Tibial artery (tissue), 4 donors: ENCODE data around the gene CNOT3.
"Not testable (repeated sequence)": the region's sequence is repeated elsewhere in the genome, so short reads cannot be mapped to it uniquely, and the experiment has no call there.

Experiments
- DNase-seq, 2 donors: peaks; one replicate each; pipeline ENCODE4 v3.0.0-alpha.2; 2019
- H3K27ac ChIP-seq, 2 donors: fragments of 200-600 bp; sonication (generic) in 1 of 2; 1 replicate in 1 of 2; 2 replicates in 1 of 2; pipeline ENCODE4 v1.5.1; 2018 to 2019; ENCODE audit warnings: mild to moderate bottlenecking in 1 of 2
- H3K27me3 ChIP-seq, 2 donors: fragments of 200-600 bp; sonication (generic) in 1 of 2; one replicate each; pipeline versions ENCODE4 v1.5.1 to v1.6.0; 2016 to 2019
- H3K36me3 ChIP-seq, 3 donors: fragments of 200-600 bp; sonication (generic) in 2 of 3; one replicate each; pipeline ENCODE4 v1.5.1; 2016 to 2019; ENCODE audit warnings: mild to moderate bottlenecking in 2 of 3
- H3K4me1 ChIP-seq, 4 donors: fragments of 200-600 bp; sonication (generic) in 2 of 4; 1 replicate in 3 of 4; 2 replicates in 1 of 4; pipeline ENCODE4 v1.5.1; 2016 to 2019
- H3K4me3 ChIP-seq, 2 donors: fragments of 200-600 bp; sonication (generic) in 1 of 2; 1 replicate in 1 of 2; 2 replicates in 1 of 2; pipeline ENCODE4 v1.5.1; 2018 to 2019; ENCODE audit warnings: mild to moderate bottlenecking in 2 of 2
- H3K9me3 ChIP-seq, 3 donors: fragments of 200-600 bp; sonication (generic) in 1 of 3; one replicate each; pipeline ENCODE4 v1.5.1; 2016 to 2019
- CTCF ChIP-seq, 2 experiments: fragments of 200-600 bp in 1 of 2; fragments of 450-650 bp in 1 of 2; IDR thresholded peaks; one replicate each; pipeline ENCODE4 v1.5.1; 2017 to 2019; ENCODE audit warnings: antibody characterized with exemption in 2 of 2, mild to moderate bottlenecking in 1 of 2, moderate library complexity in 1 of 2
- intact Hi-C: fragments of 100-400 bp; cut with DNase I; formaldehyde crosslinking; loops from one replicate; pipeline ENCODE4 v1.15.0; 2023; ENCODE audit warnings: low total_unique reads

Gene CNOT3

GRCh38 chr19:54162884-54163283, 25.3 kb downstream of the CNOT3 start:
- Histone ChIP-seq H3K4me3 (no peak overlapping the region), H3K27me3 (peaks cover 0 to 33% of the 10 kb centered on the region in 2 donors), H3K4me1 (peaks cover 0 to 43% (median 28%) of the 10 kb centered on the region in 4 donors), H3K9me3 (no peaks in the 10 kb centered on the region), H3K27ac (no peak overlapping the region), H3K36me3 (peaks cover 0 to 5% (median 4%) of the 10 kb centered on the region in 3 donors)
- DNase-seq = no peak
- TF ChIP-seq CTCF (IDR thresholded peaks at IDR 0.05) = no peak
- intact Hi-C loops = no loop called here

GRCh38 chr19:54164369-54165068, 27.0 kb downstream of the CNOT3 start:
- peaks cover 0 to 36% (median 20%) of the 10 kb centered on the region in 4 donors for H3K4me1 ChIP-seq

GRCh38 chr19:54165222-54165621, 27.7 kb downstream of the CNOT3 start:
- Histone ChIP-seq H3K27ac (no peak overlapping the region), H3K4me1 (peaks cover 0 to 33% (median 18%) of the 10 kb centered on the region in 4 donors), H3K9me3 (no peaks in the 10 kb centered on the region), H3K36me3 (no peaks in the 10 kb centered on the region), H3K4me3 (no peak overlapping the region), H3K27me3 (peaks cover 0 to 33% of the 10 kb centered on the region in 2 donors)
- DNase-seq = no peak
- intact Hi-C loops = loop anchor here (5.0 kb wide), 1 partner anchor 67 kb away; no protein-coding TSS in a partner anchor
- TF ChIP-seq CTCF (IDR thresholded peaks at IDR 0.05) = no peak

More at GRCh38 chr19:54164369-54165068, 27.0 kb downstream of the CNOT3 start:
- H3K9me3 ChIP-seq = no peaks in the 10 kb centered on the region
- H3K4me3 ChIP-seq = no peak overlapping the region
- DNase-seq = peak in 1 of 2 donors; percentile 55
- no peaks in the 10 kb centered on the region for H3K36me3 ChIP-seq
- TF ChIP-seq CTCF (IDR thresholded peaks at IDR 0.05) = no peak
- no peak overlapping the region for H3K27ac ChIP-seq
- intact Hi-C loops = loop anchor here (5.0 kb wide), 1 partner anchor 68 kb away; no protein-coding TSS in a partner anchor
- H3K27me3 ChIP-seq = peaks cover 0 to 33% of the 10 kb centered on the region in 2 donors

GRCh38 chr19:54168174-54168917, 30.8 kb downstream of the CNOT3 start:
- intact Hi-C loops = loop anchor here (5.0 kb wide), 1 partner anchor 64 kb away; no protein-coding TSS in a partner anchor
- DNase-seq = peak; percentile 84 to 93
- H3K4me1 ChIP-seq = peaks cover 0 to 22% (median 3%) of the 10 kb centered on the region in 4 donors
- H3K36me3 ChIP-seq = no peaks in the 10 kb centered on the region
- H3K9me3 ChIP-seq = no peaks in the 10 kb centered on the region
- no peak overlapping the region for H3K4me3 ChIP-seq
- H3K27me3 ChIP-seq = peaks cover 0 to 33% of the 10 kb centered on the region in 2 donors
- peak; percentile 83 to 84 for TF ChIP-seq CTCF (IDR thresholded peaks at IDR 0.05)
- no peak overlapping the region for H3K27ac ChIP-seq

DNA sequence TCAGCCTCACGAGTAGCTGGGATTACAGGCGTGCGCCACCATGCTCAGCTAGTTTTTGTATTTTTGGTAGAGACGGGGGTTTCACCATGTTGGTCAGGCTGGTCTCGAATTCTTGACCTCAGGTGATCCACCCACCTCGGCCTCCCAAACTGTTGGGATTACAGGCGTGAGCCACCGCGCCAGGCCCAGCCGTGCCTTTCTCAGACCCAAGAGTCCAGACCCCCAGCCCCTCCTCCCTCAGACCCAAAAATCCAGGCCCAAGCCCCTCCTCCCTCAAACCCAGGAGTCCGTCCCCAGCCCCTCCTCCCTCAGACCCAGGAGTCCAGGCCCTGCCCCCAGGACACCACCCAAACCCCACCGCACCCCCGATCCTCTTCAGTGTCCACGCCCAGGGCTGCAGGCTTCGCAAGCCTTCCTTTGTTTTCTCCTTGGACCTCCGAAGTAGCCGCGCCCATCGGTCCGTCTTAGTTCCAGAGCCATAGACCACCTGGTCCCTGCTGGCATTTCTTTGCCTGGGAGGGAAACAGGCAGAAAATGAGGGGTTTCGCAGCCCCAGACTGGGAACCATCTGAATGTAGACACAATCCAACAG, 31.7 kb downstream of the CNOT3 start:
- intact Hi-C loops = loop anchor here (5.0 kb wide), 1 partner anchor 63 kb away; no protein-coding TSS in a partner anchor
- DNase-seq = no peak
- Histone ChIP-seq H3K9me3 (no peaks in the 10 kb centered on the region), H3K27me3 (peaks cover 0 to 36% of the 10 kb centered on the region in 2 donors), H3K27ac (no peak overlapping the region), H3K36me3 (no peaks in the 10 kb centered on the region), H3K4me1 (peaks cover 0 to 24% (median 3%) of the 10 kb centered on the region in 4 donors), H3K4me3 (no peak overlapping the region)
- no peak for TF ChIP-seq CTCF (IDR thresholded peaks at IDR 0.05)

DNA sequence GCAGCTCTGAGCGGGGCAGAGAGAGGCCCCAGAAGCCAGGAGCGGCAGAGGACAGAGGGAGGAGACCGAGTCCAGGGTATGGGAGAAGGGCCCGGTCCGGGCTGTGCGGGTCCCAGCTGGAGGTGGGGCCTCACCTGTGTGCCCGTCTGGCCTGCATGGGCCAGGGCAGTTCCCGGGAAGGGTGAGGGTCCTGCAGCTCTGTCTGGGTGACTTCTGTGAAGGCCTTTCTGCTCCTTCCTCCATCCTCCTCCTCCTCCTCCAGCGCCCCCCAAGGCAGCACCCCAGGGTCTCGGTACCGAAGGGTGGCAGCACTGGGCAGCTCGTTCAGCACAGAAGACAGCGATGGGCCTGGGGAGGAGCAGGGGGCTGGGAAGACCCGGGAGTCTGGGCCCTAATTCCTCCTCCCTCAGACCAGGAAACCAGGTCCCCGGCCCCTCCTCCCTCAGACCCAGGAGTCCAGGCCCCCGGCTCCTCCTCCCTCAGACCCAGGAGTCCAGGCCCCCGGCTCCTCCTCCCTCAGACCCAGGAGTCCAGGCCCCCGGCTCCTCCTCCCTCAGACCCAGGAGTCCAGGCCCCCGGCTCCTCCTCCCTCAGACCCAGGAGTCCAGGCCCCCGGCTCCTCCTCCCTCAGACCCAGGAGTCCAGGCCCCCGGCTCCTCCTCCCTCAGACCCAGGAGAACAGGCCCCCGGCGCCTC, 34.3 kb downstream of the CNOT3 start:
- H3K27ac ChIP-seq, intact Hi-C loops, H3K4me3 ChIP-seq, H3K9me3 ChIP-seq, DNase-seq: not testable (repeated sequence)
- Histone ChIP-seq H3K4me1 (peaks cover 0 to 18% (median 3%) of the 10 kb centered on the region in 4 donors), H3K27me3 (peaks cover 0 to 21% of the 10 kb centered on the region in 2 donors), H3K36me3 (peaks cover 0 to 12% (median 9%) of the 10 kb centered on the region in 3 donors)
